HUES6 (cell line): Measurements from ENCODE around the gene PACS1.
"Not testable (repeated sequence)": the region's sequence is repeated elsewhere in the genome, so short reads cannot be mapped to it uniquely, and the experiment has no call there.

ENCODE experiments used
- H3K27ac ChIP-seq: 2 replicates; pipeline ENCODE4 v1.7.0; 2013; ENCODE audit warnings: low read depth, mild to moderate bottlenecking, low read length, inconsistent platforms
- H3K27me3 ChIP-seq: 2 replicates; pipeline ENCODE4 v1.6.1; 2013; ENCODE audit warnings: low read length; ENCODE audit not compliant: control insufficient read depth, insufficient read depth
- H3K36me3 ChIP-seq: 2 replicates; pipeline ENCODE4 v1.6.1; 2013; ENCODE audit warnings: low read length; ENCODE audit not compliant: control insufficient read depth, insufficient read depth
- H3K4me1 ChIP-seq: 2 replicates; pipeline ENCODE4 v1.6.1; 2013; ENCODE audit warnings: low read length; ENCODE audit not compliant: control insufficient read depth, insufficient read depth
- H3K4me3 ChIP-seq: 2 replicates; pipeline ENCODE4 v1.5.1; 2013; ENCODE audit warnings: low read depth, low read length
- H3K9ac ChIP-seq: one replicate; pipeline ENCODE4 v1.6.1; 2013; ENCODE audit warnings: mild to moderate bottlenecking, low read length
- H3K9me3 ChIP-seq: 2 replicates; pipeline ENCODE4 v1.6.1; 2013; ENCODE audit warnings: low read depth, low read length; ENCODE audit not compliant: control insufficient read depth, insufficient read depth

PACS1 gene

DNA sequence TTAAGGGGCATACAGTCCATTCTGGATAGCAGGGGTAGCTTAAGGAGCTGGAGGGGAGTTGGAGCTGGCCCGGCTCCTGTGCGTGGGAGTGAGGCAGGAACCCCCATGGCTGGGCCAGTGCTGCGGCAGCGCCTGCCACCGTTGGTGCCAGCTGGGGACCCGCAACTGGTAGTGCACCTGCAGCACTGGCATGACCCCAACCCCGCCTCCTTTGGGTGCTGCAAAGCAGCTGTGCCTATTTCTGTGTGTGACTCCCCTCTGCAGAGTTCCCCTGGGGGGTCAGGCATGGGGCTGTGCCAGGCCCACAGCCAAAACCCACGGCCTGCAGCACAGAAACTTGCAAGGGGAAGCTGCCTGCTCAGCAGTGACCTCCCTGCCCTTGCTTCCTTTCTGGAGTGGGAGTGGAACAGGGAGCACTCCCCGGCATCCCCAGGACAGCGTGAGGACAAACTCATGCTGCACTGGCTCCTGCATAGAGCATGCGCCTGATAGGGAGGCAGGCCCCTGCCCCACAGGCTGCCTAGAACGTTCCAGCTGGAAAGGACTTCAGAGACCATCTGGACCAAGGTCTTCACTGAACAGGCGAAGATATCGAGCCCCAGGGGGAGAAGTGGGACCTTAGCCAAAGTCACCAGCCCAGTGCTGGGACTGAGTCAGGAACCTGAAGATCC is 172.2 kb downstream of the PACS1 start:
- H3K9me3 ChIP-seq, result no peaks in the 10 kb centered on the region
- no peak overlapping the region for H3K27ac ChIP-seq
- H3K36me3 ChIP-seq, result peaks cover 26% of the 10 kb centered on the region
- H3K4me3 ChIP-seq, result no peak overlapping the region
- H3K9ac ChIP-seq, result no peak overlapping the region
- H3K27me3 ChIP-seq, result no peaks in the 10 kb centered on the region
- peaks cover 5% of the 10 kb centered on the region; the same call in 1 of the 2 replicates for H3K4me1 ChIP-seq

DNA sequence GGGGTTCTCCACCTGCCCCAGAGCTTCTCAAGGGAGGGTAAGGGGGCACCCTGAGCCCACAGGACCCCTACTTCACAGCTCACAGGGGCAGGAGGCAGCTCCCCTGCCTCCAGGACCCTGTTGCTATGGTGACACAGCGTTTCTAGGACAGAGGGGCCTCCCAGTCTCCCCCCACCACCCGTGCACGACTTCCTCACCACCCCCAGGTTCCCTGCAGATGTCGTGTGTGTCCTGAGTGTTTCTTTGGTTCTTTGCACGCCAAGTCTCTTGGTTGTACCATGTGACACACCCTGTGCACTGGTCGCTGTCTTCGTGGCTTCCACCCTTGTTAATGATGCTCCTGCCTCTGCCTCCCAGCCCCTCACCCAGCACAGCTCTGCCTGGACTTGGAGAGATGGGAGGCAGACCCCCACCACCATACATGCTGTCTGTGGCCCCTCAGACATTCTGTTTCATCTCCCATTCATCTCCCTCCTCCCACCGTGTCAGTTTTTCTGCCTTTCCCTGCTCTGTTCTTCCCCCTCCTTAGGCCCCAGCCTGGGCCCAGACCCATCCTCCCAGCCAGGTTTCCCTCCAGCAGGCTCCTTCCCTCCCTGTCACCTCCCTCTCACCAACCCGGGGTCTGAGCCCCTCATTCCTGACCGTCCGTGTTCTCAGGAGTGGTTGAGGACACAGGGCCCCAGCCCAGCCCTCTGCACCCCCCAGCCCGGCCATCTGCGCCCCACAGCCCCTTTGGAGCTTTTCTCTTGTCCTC is 173.9 kb downstream of the PACS1 start:
- H3K36me3 ChIP-seq, result peaks cover 22% of the 10 kb centered on the region
- H3K9me3 ChIP-seq, result no peaks in the 10 kb centered on the region
- H3K9ac ChIP-seq, result peak overlapping the region; percentile 16
- H3K27me3 ChIP-seq, result no peaks in the 10 kb centered on the region
- no peak overlapping the region for H3K4me3 ChIP-seq
- peaks cover 5% of the 10 kb centered on the region; the same call in 1 of the 2 replicates for H3K4me1 ChIP-seq
- H3K27ac ChIP-seq, result no peak overlapping the region

DNA sequence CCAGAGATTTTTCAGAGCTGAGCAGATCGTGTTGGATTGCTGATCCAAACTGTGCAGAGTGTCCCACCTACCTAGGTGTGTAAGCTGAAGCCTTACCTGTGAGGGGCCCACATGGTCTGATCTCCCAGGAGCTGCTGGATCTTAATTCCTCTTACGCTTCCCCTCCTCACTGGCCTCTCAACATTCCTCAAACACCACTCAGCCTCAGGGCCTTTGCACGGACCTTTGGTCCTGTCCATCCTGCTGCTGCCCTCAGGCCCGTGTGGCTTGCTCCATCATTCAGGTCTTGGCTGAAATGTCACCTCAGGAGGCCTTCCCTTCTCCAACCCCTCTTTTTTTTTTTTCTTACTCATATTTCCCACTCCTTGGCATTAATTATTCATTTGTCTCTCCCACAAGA is 177.2 kb downstream of the PACS1 start:
- no peaks in the 10 kb centered on the region for H3K9me3 ChIP-seq

DNA sequence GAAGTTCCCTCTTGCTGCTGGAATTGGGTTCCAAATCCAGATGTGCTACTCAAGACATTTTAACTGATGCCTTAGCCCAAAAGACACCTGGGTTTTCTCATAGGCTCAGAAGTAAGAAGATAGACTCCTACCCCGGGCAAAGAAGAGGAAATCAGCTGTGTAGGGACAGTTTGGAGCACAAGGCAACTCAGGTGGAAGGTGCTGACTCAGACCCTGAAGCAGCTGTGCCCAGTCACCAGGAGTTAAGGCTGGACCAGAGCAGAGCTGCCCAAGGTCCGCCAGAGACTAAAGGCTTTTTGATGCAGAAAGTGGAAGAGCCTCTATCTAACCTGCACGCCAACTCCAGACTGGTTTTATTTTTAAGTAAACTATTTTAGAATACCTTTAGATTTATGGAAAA is 177.7 kb downstream of the PACS1 start:
- Histone ChIP-seq H3K4me1 (no peaks in the 10 kb centered on the region; the same call in 1 of the 2 replicates), H3K4me3 (no peak overlapping the region), H3K36me3 (peaks cover 5% of the 10 kb centered on the region; the same call in 1 of the 2 replicates), H3K9me3 (no peaks in the 10 kb centered on the region), H3K9ac (no peak overlapping the region), H3K27me3 (no peaks in the 10 kb centered on the region), H3K27ac (no peak overlapping the region)

More for the DNA sequence above, 177.2 kb downstream of the PACS1 start:
- no peak overlapping the region for H3K9ac ChIP-seq
- H3K27ac ChIP-seq, result no peak overlapping the region
- H3K4me3 ChIP-seq, result no peak overlapping the region
- H3K27me3 ChIP-seq, result no peaks in the 10 kb centered on the region
- H3K36me3 ChIP-seq, result peaks cover 9% of the 10 kb centered on the region
- no peaks in the 10 kb centered on the region; the same call in 1 of the 2 replicates for H3K4me1 ChIP-seq

DNA sequence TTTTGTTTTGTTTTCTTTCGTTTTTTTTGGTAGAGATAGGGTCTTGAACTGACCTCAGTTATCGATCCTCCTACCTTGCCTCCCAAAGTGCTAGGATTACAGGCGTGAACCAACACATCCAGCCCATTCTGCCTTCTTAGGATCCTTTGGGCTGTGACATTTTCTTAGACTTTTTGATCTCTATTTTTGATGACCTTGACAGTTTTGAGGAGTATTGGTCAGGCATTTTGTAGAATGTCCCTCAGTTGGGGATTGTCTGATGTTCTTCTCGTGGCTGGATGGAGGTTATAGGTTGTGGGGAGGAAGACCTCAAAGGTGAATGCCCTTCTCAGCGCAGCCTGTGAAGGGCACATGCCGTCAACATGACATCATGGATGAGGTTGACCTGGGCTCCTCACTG is 178.8 kb downstream of the PACS1 start:
- peaks cover 5% of the 10 kb centered on the region; the same call in 1 of the 2 replicates for H3K36me3 ChIP-seq
- no peak overlapping the region for H3K9ac ChIP-seq
- no peaks in the 10 kb centered on the region for H3K9me3 ChIP-seq
- no peak overlapping the region for H3K27ac ChIP-seq
- no peaks in the 10 kb centered on the region; the same call in 1 of the 2 replicates for H3K4me1 ChIP-seq
- no peaks in the 10 kb centered on the region for H3K27me3 ChIP-seq
- no peak overlapping the region for H3K4me3 ChIP-seq

DNA sequence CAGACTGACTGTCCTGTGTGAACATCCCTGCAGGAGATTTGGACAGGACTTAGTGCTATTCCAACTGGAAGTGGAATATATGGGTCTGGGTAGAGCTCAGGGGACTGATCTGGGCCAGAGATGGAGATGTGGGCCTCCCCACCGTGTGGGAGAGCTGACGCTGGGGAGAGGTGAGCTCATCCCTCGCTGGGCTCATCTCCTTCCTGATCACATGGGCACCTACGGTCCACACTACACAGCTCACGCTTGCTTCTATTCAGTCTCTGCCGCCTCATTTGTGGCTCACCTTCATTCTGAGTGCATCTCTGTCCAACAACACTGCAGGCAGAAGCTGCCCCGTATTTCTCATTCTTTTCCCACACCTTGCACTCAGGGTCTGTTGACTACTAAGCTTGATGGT is 181.7 kb downstream of the PACS1 start:
- Histone ChIP-seq H3K9ac (no peak overlapping the region), H3K27me3 (no peaks in the 10 kb centered on the region), H3K4me3 (no peak overlapping the region), H3K4me1 (peaks cover 6% of the 10 kb centered on the region; the same call in 1 of the 2 replicates), H3K9me3 (no peaks in the 10 kb centered on the region), H3K27ac (no peak overlapping the region), H3K36me3 (peaks cover 5% of the 10 kb centered on the region; the same call in 1 of the 2 replicates)

DNA sequence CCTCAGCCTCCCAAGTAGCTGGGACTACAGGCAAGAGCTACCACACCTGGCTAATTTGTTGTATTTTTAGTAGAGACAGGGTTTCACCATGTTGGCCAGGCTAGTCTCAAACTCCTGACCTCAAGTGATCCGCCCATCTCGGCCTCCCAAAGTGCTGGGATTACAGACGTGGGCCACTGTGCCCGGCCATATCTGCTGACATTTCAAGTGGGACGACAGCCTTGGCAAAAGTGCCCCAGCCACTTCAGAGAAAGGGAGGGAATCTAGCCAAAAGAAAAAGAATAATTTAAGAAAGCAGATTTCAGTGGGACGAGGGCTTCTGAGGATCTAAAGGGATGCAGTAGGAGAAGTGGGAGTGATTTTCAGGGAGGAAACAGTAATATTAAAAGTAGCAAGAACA is 183.0 kb downstream of the PACS1 start:
- not testable (repeated sequence) for H3K27me3 ChIP-seq, H3K4me3 ChIP-seq, H3K9me3 ChIP-seq, H3K9ac ChIP-seq, H3K4me1 ChIP-seq, H3K36me3 ChIP-seq, H3K27ac ChIP-seq

DNA sequence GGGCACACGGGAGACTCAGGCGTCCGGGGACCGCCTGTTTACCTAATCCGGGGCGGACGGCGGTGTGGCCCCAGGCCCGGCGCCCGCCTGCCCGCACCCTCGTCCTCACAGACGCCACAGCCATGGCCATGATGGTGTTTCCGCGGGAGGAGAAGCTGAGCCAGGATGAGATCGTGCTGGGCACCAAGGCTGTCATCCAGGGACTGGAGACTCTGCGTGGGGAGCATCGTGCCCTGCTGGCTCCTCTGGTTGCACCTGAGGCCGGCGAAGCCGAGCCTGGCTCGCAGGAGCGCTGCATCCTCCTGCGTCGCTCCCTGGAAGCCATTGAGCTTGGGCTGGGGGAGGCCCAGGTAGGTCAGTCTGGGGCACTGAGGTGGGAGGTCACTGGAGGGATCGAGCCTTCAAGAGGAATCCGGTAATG is 188.4 kb downstream of the PACS1 start:
- H3K9ac ChIP-seq, result peak overlapping the region; percentile 85
- no peaks in the 10 kb centered on the region for H3K27me3 ChIP-seq
- H3K9me3 ChIP-seq, result no peaks in the 10 kb centered on the region
- H3K4me3 ChIP-seq, result peak overlapping the region; percentile 72
- peaks cover 36% of the 10 kb centered on the region for H3K36me3 ChIP-seq
- peaks cover 7% of the 10 kb centered on the region; the same call in 1 of the 2 replicates for H3K4me1 ChIP-seq
- H3K27ac ChIP-seq, result no peak overlapping the region

DNA sequence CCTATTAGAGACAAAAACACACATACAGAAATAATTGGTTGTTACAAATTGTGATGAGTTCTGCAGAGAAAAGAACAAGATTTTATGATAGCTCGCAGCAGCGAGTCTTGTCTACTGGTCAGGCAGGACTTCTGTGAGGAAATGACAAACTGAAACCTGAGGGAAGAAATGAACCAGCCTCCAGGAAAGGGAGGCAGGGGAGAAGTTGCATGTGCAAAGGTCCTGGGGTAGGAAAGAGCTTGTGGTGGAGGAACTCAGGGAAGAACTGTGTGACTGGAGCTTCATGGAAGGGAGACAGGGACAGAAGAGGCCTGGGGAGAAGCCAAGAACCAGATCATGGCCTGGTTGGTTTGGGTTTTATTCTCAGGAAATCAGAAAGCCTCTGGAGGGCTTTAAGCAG is 189.2 kb downstream of the PACS1 start:
- no peaks in the 10 kb centered on the region for H3K9me3 ChIP-seq

DNA sequence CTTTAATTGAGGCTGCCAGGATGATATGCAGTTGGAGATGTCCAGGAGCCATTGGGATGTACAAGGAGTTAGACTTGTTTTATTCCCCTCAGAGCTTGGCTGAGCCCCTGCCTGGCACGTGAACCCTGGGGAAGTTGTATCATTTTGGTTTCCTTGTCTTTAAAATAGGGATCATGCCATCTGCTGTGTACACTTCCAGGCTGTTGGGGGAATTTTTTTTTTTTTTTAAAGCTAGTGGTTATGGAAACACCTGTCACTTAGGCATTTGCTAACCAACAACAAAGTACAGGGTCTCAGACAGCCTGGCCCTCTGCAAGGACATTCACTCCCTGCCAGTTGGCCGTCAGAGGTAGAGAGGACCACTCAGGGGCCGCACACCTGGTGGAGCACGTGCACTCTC is 189.9 kb downstream of the PACS1 start:
- Histone ChIP-seq H3K9me3 (no peaks in the 10 kb centered on the region), H3K27ac (no peak overlapping the region), H3K36me3 (peaks cover 50% of the 10 kb centered on the region), H3K4me3 (no peak overlapping the region), H3K27me3 (no peaks in the 10 kb centered on the region), H3K4me1 (peaks cover 7% of the 10 kb centered on the region; the same call in 1 of the 2 replicates), H3K9ac (no peak overlapping the region)

More for the DNA sequence above, 189.2 kb downstream of the PACS1 start:
- Histone ChIP-seq H3K4me1 (peaks cover 7% of the 10 kb centered on the region; the same call in 1 of the 2 replicates), H3K27ac (no peak overlapping the region), H3K4me3 (no peak overlapping the region), H3K27me3 (no peaks in the 10 kb centered on the region), H3K9ac (no peak overlapping the region), H3K36me3 (peaks cover 43% of the 10 kb centered on the region)

DNA sequence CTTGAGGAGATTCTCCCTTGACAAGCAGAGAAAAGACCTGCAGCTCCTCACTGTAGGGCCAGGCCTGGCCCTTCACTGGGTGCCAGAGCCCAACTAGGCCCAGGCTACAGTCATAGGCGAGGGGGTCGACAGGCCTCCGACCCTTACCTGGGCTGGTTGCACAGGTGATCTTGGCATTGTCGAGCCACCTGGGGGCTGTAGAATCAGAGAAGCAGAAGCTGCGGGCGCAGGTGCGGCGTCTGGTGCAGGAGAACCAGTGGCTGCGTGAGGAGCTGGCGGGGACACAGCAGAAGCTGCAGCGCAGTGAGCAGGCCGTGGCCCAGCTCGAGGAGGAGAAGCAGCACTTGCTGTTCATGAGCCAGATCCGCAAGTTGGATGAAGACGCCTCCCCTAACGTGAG is 191.5 kb downstream of the PACS1 start:
- Histone ChIP-seq H3K9ac (no peak overlapping the region), H3K27me3 (no peaks in the 10 kb centered on the region), H3K27ac (no peak overlapping the region), H3K36me3 (peaks cover 61% of the 10 kb centered on the region), H3K4me1 (peaks cover 3% of the 10 kb centered on the region; the same call in 1 of the 2 replicates), H3K9me3 (no peaks in the 10 kb centered on the region), H3K4me3 (no peak overlapping the region)
